GM06990 (cell line): ENCODE data around the gene ZNF511.

Source experiments
- DNase-seq: peaks from one replicate; pipeline ENCODE4 v3.0.0-alpha.2; 2011; ENCODE audit not compliant: insufficient read length; ENCODE audit errors: extremely low read depth
- H3K27me3 ChIP-seq: replicated peaks from 2 replicates; pipeline ENCODE4 v1.6.0; 2011; ENCODE audit warnings: low read length; ENCODE audit not compliant: control insufficient read depth, insufficient read depth
- H3K36me3 ChIP-seq: 2 replicates; pipeline ENCODE4 v1.5.1; 2011; ENCODE audit warnings: low read length; ENCODE audit not compliant: control insufficient read depth, insufficient read depth
- H3K4me3 ChIP-seq: replicated peaks from 2 replicates; pipeline ENCODE4 v1.5.1; 2011; ENCODE audit warnings: low read depth, mild to moderate bottlenecking, control low read depth, low read length
- CTCF ChIP-seq: IDR thresholded peaks from 2 replicates; pipeline ENCODE4 v1.5.1; 2011; ENCODE audit warnings: low read length, control low read depth, mild to moderate bottlenecking, inconsistent platforms; ENCODE audit not compliant: insufficient read depth, poor library complexity, severe bottlenecking

ZNF511 gene

GRCh38 chr10:133283931-133284330 is 24.8 kb upstream of the ZNF511 start:
- no peak for TF ChIP-seq CTCF
- H3K36me3 ChIP-seq = peaks cover 33% of the 10 kb centered on the region
- H3K27me3 ChIP-seq = no peaks in the 10 kb centered on the region
- DNase-seq = no peak
- no peak overlapping the region for H3K4me3 ChIP-seq

GRCh38 chr10:133285217-133285616 is 23.5 kb upstream of the ZNF511 start:
- no peaks in the 10 kb centered on the region for H3K27me3 ChIP-seq
- no peak for DNase-seq
- H3K4me3 ChIP-seq = no peak overlapping the region
- no peak for TF ChIP-seq CTCF
- peaks cover 35% of the 10 kb centered on the region for H3K36me3 ChIP-seq

GRCh38 chr10:133286366-133286765 is 22.3 kb upstream of the ZNF511 start:
- no peak for DNase-seq
- Histone ChIP-seq H3K27me3 (no peaks in the 10 kb centered on the region), H3K4me3 (no peak overlapping the region), H3K36me3 (peaks cover 33% of the 10 kb centered on the region)
- no peak for TF ChIP-seq CTCF

- DNase-seq = no peak
- H3K36me3 ChIP-seq = peaks cover 30% of the 10 kb centered on the region
- no peak overlapping the region for H3K4me3 ChIP-seq
Measured at GRCh38 chr10:133287832-133288500, 20.7 kb upstream of the ZNF511 start.

GRCh38 chr10:133289761-133290160 is 19.0 kb upstream of the ZNF511 start:
- no peak for TF ChIP-seq CTCF
- no peak for DNase-seq
- peaks cover 29% of the 10 kb centered on the region for H3K36me3 ChIP-seq
- H3K4me3 ChIP-seq = no peak overlapping the region
- no peaks in the 10 kb centered on the region for H3K27me3 ChIP-seq

More at GRCh38 chr10:133287832-133288500, 20.7 kb upstream of the ZNF511 start:
- no peaks in the 10 kb centered on the region for H3K27me3 ChIP-seq
- no peak for TF ChIP-seq CTCF
